ENCODE data around the gene TOPBP1.

Gene TOPBP1

GRCh38 chr3:133633439-133633838 is 28.3 kb downstream of the TOPBP1 start:
- FAIRE-seq (no peak), DNase-seq (ENCODE audit: insufficient read length, low spot score) (no peak)
- TF ChIP-seq CTCF (IDR thresholded peaks at IDR 0.05; ENCODE audit: insufficient read depth, missing control alignments) = no peak

- DNase-seq (ENCODE audit: insufficient read length, low spot score) = no peak
- FAIRE-seq = no peak
- no peak for TF ChIP-seq CTCF (IDR thresholded peaks at IDR 0.05; ENCODE audit: insufficient read depth, missing control alignments)
These were observed 32.6 kb downstream of the TOPBP1 start for GRCh38 chr3:133629146-133629545.

- FAIRE-seq (no peak), DNase-seq (ENCODE audit: insufficient read length, low spot score) (no peak)
- no peak for TF ChIP-seq CTCF (IDR thresholded peaks at IDR 0.05; ENCODE audit: insufficient read depth, missing control alignments)
These were observed 34.0 kb downstream of the TOPBP1 start for GRCh38 chr3:133627789-133628188.

- TF ChIP-seq CTCF (IDR thresholded peaks at IDR 0.05; ENCODE audit: insufficient read depth, missing control alignments) = no peak
- no peak for DNase-seq (ENCODE audit: insufficient read length, low spot score)
- no peak for FAIRE-seq
These were observed 41.5 kb downstream of the TOPBP1 start for GRCh38 chr3:133620066-133620784.

GRCh38 chr3:133611534-133611933 is 50.2 kb downstream of the TOPBP1 start:
- FAIRE-seq (no peak), DNase-seq (ENCODE audit: insufficient read length, low spot score) (no peak)
- no peak for TF ChIP-seq CTCF (IDR thresholded peaks at IDR 0.05; ENCODE audit: insufficient read depth, missing control alignments)

GRCh38 chr3:133610031-133610430 is 51.7 kb downstream of the TOPBP1 start:
- TF ChIP-seq CTCF (IDR thresholded peaks at IDR 0.05; ENCODE audit: insufficient read depth, missing control alignments) = no peak
- FAIRE-seq (no peak), DNase-seq (ENCODE audit: insufficient read length, low spot score) (no peak)

- TF ChIP-seq CTCF (IDR thresholded peaks at IDR 0.05; ENCODE audit: insufficient read depth, missing control alignments) = no peak
- FAIRE-seq = peak; percentile 85
These were observed 53.4 kb downstream of the TOPBP1 start for GRCh38 chr3:133608388-133608787.

More at GRCh38 chr3:133608388-133608787, 53.4 kb downstream of the TOPBP1 start:
- no peak for DNase-seq (ENCODE audit: insufficient read length, low spot score)
